ENCODE measurements around the gene TBC1D26. TPM values are rescaled to one million over a fixed set of nuclear protein-coding genes. Genes with fewer than 3 reads are reported as not detected.
"Not testable (repeated sequence)": the region's sequence is repeated elsewhere in the genome, so short reads cannot be mapped to it uniquely, and the experiment has no call there.

TBC1D26 gene
- total RNA-seq (2014; rRNA removed; shearing (Covaris generic)), result not detected in 2 replicates

GRCh38 chr17:15731900-15732299 lies at the start of gene TBC1D26:
TSS of gene TBC1D26 (plus strand) at chr17:15732283. CDS start at chr17:15735349, 3,066 bp downstream.
- not testable (repeated sequence) for DNase-seq (ENCODE audit: low read depth)

- not testable (repeated sequence) for DNase-seq (ENCODE audit: low read depth)
These were observed 48.9 kb upstream of the TBC1D26 start for GRCh38 chr17:15683135-15683534.

GRCh38 chr17:15683824-15684478 lies 48.1 kb upstream of the TBC1D26 start, which contains the start of gene TRIM16:
TSS of gene TRIM16 (minus strand) at chr17:15684311. CDS start at chr17:15651609, 32,702 bp downstream.
- peak; percentile 74 for DNase-seq (ENCODE audit: low read depth)

- DNase-seq (ENCODE audit: low read depth), result not testable (repeated sequence)
These were observed 44.6 kb upstream of the TBC1D26 start for GRCh38 chr17:15687494-15687893.

- DNase-seq (ENCODE audit: low read depth), result not testable (repeated sequence)
These were observed 33.1 kb upstream of the TBC1D26 start for GRCh38 chr17:15698967-15699366.

- peak; percentile 100 for DNase-seq (ENCODE audit: low read depth)
These were observed 32.6 kb upstream of the TBC1D26 start, which contains the start of gene ZNF286A for GRCh38 chr17:15699413-15699924. TSS of gene ZNF286A (plus strand) at chr17:15699752. CDS start at chr17:15700330, 578 bp downstream.

- not testable (repeated sequence) for DNase-seq (ENCODE audit: low read depth)
These were observed 32.1 kb upstream of the TBC1D26 start for GRCh38 chr17:15699937-15700336.

- DNase-seq (ENCODE audit: low read depth), result not testable (repeated sequence)
These were observed 27.8 kb upstream of the TBC1D26 start for GRCh38 chr17:15704239-15704638.

- not testable (repeated sequence) for DNase-seq (ENCODE audit: low read depth)
These were observed 27.3 kb upstream of the TBC1D26 start for GRCh38 chr17:15704813-15705212.

GRCh38 chr17:15708879-15709278 lies 23.2 kb upstream of the TBC1D26 start:
- DNase-seq (ENCODE audit: low read depth), result not testable (repeated sequence)

GRCh38 chr17:15716601-15717563 lies 15.2 kb upstream of the TBC1D26 start:
- DNase-seq (ENCODE audit: low read depth), result not testable (repeated sequence)

GRCh38 chr17:15730535-15730934 lies 1.5 kb upstream of the TBC1D26 start:
- DNase-seq (ENCODE audit: low read depth), result not testable (repeated sequence)

GRCh38 chr17:15733174-15733789 lies 1.2 kb downstream of the TBC1D26 start:
- not testable (repeated sequence) for DNase-seq (ENCODE audit: low read depth)

GRCh38 chr17:15736578-15736977 lies 4.5 kb downstream of the TBC1D26 start:
- not testable (repeated sequence) for DNase-seq (ENCODE audit: low read depth)

GRCh38 chr17:15738066-15738465 lies 6.0 kb downstream of the TBC1D26 start:
- DNase-seq (ENCODE audit: low read depth), result no peak

- not testable (repeated sequence) for DNase-seq (ENCODE audit: low read depth)
These were observed 7.2 kb downstream of the TBC1D26 start for GRCh38 chr17:15739259-15739658.

- DNase-seq (ENCODE audit: low read depth), result not testable (repeated sequence)
These were observed 8.0 kb downstream of the TBC1D26 start for GRCh38 chr17:15740041-15740440.

GRCh38 chr17:15740570-15741120 lies 8.6 kb downstream of the TBC1D26 start:
- DNase-seq (ENCODE audit: low read depth), result no peak

GRCh38 chr17:15741624-15742023 lies 9.5 kb downstream of the TBC1D26 start:
- DNase-seq (ENCODE audit: low read depth), result no peak

- DNase-seq (ENCODE audit: low read depth), result no peak
These were observed 10.1 kb downstream of the TBC1D26 start for GRCh38 chr17:15742051-15742795.

Data from Daoy (cell line).